GM19035 (cell line): Measurements from ENCODE around the gene KCNQ1.

Experiments used
- ATAC-seq: cut with Tn5 transposase; IDR thresholded peaks from one replicate; pipeline ENCODE4 v1.9.1; 2021; ENCODE audit not compliant: unreplicated experiment

Gene KCNQ1

DNA sequence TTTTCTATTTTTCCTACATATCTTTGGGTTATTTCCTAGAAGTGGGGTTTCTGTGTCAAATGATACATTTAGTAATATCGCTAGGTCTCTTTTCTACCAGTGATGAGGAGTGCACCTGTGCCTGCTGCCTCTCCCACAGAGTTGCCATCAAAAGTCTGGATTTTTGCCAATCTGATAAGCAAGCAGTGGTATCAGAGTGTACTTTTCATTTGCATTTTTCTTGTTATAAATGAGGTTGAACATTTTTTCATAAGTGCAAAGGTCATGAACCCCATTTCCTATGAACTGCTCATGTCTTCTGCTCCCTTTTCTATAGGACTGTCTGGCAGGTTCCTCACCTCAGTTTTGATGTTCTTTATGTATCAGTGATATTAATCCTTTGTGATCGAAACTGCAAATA, 2.2 kb upstream of the KCNQ1 start:
- no peak for ATAC-seq

DNA sequence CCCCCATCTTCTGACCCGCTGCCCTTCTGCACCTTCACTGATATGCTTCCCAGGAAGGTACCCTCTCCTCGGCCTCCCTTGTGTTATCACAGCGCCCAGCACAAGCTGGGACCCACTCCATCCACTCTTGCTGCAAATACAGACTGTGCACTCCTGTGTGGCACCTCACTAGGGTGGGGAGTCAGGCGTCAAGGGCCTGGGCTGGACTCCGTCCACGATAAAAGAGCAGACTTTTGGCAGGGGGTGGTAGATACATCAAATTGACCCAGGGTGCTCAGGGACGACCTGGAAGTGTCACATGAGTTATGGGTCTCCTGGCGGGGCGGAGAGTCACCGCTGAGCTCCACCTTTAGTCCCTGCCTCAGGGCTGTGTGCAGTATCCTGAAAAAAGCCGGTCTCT, 1.4 kb upstream of the KCNQ1 start:
- ATAC-seq, result no peak

DNA sequence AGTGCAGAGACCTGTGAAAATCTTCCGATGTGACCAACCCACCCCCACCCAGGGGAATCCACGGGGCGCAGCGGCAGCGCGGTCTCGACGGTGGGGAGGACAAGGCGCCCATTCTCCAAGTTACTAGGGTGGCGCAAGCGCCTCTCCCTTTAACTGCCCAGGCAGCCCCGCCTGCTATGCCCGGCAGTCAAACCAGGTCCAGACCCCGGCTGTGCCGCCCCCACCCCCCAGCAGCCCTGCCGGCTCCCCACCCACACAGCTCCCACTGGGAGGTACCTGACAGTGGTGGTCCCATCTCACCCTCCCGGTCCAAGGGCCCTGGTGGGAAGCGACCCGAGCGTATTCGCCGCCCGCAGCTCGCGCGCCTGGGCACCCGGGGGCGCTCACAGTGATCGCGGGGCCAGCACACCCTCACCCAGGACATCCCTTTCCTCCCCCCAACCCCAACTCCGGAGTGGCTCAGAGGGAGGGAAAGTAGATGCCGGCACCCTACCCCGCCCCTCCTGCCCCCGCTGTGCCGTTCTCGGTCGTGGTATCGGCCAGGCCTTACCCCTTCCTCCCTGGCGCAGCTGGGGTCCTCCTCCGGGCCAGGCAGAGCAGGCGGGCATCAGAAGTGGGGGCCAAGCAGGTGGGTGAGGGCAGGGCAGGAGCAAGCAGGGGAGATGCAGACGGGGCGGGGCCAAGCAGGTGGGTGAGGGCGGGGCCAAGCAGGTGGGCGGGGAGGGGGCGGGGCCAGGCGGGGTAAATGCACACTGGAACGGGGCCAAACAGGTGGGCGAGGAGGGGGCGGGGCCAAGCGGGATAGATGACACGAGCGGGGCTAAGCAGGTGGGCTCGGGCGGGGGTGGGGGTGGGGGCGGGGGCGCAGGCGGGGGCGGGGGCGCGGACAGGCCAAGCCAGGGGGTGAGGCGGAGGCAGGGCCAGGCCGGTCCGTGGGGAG, 657 bp upstream of the KCNQ1 start, which contains the start of gene TRPM5:
TSS of gene TRPM5 (minus strand) at position 634 of the 940 bp plus-strand sequence. CDS start 21,478 bp downstream, outside the sequence.
- no peak for ATAC-seq

DNA sequence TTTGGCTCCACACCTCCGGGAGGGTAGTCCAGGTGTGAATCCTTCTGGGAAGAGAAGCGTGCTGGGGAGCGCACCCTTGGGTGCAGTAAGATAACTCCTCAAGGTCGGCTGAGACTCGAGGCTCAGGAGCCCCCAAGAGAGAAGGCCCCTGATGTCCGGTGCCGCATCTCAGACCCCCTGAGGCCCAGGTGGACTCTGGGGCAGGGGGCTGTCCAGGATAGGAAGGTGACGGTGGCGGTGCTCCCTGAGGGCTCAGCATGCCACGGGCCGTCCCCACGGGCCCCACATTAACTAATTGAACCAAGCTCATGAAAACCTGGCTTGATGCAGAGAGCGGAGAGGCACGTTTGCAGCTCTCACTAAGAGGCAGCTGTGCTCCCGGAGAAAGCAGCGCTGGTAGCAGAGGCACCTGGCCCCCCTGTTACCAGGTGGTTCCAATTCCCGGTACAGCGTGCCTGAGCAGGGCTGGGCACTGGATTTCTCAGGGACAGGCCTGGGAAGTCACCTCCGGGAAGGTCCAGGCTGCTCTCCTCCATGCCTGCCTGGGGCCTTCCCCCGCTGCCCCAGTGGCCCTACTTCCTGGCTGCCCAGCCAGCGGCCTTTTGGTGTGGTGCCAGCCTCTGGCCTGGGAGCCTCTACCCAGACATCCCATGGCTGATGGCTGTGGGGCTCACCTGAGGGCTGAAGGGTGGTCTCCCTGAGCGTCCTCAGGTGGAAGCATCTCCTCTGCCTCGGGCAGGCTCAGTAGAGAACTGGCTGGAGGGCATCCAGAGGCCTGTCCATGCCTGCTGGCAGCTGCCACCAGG, 1.1 kb downstream of the KCNQ1 start:
- no peak for ATAC-seq

DNA sequence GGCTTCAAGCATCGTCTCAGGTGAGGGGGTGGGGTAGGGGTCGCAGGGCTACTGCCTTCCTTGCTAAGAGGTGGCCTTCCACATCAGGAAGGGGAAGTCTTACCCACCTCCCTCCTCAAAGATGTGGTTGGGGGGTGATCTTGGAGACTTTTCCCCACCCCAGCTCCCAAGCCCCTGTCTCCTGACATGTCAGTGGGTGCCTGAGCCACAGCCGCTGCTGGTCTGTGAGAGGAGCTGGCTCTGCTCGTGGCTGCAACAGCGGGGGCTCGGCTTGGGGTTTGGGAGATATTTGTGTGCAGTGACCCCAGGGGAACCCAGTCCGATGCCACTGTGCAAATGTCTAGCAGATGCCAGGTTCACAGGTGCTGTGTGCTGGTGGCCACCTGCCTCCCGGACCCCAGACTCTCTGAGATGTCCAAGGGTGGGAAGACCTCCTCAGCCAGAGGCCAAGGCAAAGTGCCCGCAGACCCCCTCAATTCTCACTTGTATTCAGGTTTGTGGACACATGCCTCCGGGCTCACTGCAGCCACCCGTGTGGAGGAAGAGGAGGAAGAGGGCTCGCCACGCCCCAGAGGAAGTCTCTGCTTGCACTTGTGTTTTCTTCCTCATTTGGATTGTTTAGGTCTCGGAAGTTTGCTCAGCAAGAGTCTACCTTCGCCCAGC, 1.9 kb downstream of the KCNQ1 start:
- ATAC-seq, result no peak

DNA sequence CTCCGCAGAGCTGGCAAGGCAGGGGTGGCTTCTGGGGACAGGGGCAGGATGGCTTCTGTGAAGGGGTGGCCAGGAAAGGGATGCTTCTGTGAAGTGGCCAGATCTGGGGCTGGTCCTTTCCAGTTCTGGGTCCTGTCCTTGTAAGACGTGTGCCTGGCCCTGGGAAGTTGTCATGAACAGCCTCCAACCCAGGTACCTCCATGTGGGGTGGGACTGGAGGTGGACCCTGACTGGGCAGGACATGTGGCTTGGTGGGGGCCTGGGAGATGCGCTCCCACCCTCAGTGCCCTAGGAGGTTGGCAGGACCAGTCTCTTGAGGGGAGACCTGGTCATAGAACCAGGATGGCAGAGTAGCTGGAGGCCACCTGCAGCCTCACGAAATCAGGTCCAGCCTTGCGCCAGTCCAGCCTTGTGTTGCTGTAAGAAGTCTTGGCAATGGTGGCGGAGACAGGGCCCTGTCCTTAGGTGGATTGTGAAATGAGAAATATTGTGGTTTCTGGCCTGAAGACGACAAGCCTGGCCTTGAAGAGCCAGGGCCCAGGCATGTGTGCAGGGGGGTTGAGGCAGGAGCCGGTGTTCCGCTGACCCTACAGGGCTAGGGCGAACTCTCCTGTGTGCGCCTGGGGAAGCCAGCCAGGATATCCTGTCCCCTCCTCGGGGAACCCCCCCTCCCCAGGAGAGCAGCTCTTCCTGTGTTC, 2.6 kb downstream of the KCNQ1 start:
- no peak for ATAC-seq

DNA sequence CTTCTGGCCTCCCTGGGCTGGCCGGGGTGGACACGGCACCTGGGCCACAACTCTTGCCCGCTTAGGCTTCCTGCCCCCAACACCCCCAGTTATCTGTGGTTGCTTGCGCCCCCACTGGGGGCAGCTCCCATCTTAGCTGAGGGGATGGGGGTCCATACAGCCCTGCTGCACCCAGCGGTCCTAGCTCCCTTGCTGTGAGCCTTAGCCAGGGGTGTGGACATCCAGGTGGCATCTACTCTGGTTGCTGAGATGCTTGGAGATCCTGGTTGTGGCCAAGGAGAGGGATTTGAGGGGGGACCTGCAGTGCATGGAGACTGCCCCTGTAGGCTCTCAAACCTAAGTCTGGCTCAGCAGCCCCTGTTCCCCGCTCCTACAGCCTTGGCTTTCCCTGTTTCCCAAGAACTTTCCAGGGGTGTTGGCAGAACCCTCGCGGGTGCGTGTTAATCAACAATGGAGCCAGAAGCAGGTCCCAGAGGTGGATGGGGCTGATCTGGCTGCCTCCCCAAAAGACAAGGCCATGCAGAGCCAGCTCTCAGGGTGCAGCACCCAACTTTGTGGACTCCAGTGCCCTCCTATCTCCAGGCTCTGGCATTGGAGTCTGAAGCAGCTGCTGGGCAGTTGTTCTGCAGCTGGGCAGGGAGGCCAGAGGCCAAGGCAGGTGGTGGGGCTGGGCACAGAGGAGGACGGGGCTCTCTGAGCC, 3.3 kb downstream of the KCNQ1 start:
- no peak for ATAC-seq

DNA sequence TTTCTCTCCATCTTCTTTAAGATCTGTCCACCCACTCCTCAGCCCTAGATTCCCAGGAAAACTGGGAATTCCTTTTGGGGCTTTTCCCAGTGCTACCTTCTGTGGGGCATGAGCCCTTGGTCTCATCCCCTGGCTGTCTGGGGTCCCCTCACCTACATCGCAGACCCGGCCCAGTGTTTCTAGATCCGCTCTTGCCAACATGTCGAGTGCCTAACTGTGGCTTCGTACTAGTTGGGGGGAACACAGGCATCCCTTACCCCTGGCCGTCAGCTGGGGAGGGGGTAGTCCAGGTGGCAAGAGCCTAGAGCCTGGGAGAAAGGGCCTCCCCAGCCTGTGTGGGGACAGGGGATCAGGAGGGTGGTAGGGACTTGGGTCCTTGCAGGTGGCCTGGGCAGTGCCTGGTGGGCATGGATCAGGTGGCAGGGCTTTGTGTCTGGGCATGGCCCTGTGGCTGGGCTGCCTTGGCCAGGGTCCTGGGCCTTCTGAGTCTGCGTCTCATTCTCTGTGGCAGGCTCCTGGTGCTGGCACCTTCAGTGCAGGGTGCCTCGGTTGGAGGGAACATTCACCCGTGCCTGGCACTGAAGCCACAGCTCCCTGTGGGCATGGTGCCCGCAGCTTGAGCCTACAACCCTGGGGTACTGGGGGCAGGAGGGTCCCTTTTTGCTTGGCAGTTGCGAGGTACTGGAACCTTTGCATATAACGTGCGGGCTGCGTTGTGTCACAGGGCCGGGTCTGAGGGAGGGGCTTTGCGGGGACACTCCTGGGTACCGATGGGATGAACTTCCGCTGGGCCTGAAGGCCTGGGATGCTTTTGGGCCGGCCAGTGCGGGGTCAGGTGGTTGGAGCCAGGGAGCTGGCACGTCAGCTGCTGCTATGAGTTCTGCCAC, 4.1 kb downstream of the KCNQ1 start:
- ATAC-seq, result no peak

DNA sequence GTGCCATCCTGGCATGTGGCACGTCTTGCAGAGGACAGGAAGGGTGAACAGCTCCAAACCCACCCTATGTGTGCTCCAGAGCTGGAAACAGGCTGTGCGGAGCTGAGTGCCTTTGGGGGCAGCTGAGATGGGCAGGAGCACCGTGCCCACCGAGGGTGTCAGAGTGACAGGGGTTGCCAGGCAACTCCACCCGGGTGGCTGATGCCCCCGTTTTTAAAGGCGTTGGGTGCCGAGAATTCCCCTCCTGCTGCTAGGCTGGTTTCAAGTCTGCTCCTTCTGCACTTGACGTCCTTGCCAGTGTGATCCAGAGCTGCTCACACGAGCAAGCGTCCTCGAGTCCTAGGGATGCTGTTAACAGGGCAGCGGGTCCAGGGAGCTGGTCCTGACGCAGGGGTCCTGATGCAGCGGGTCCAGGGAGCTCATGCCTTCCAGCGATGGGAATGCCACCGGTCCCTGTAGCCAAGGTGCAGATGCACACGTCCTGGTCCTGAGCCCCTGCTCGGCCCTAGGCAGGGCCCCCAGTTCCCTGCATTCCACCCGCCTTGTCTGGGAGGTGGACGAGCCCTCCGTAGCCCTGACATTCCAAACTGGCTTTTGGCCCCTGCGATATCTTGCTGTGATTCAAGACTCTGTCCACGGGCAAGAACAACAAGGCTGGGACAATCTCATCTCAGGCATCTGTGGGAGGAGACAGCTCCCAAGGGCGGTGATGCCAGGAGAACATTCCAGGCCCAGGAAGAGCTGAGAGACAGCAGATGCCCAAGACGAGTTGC, 4.9 kb downstream of the KCNQ1 start:
- no peak for ATAC-seq

DNA sequence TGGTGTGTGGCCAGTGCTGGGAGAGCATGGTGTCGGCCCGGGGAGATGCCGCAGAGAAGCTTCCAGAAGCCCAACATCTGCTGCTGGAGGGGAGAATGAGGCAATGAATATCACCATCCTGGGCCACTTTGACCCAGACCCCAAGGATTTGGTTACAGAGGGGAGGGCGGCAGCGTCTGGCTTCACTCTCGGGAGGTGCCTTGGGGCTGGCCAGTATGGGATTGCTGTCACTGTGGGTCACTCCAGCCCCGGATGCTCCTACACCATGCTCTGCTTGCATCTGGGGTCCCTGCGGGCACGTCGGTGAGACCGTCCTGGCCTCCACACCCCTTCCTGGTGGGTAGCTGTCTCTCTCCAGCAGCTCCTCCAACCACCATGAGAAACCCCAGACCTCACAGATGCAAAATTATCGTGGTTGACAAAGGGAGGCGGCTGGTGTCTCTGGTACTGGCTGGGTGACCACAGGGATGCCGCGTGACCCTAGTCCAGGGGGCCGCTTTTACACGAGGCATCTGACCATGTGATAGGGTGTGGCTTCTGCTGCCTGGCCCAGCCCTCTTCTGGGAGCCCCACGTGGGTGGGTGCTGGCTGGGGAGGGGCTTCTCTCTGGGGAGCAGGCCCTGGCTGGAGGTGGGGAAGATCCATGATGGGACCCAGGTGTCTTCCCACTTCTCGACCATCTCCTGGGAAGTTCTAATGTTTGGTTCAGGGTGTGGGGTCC, 5.7 kb downstream of the KCNQ1 start:
- no peak for ATAC-seq

DNA sequence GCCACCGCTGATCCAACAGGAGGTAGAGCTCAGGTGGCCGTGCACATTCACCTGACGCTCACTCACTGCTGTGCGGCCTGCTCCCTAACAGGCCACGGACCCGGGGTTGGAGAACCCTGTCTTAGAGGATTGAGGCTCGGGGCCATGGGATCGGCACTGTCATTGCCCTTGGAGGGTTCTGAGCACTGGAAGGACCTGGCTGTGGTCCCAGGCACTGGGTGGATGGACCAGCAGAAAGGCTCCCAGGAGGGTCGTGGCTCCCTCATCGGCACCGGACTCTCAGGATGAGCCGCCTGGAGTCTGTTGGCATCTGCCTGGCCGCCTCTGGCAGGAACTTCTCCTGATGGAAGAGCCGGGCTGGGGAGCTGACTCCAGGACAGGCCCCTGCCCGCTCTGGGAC, 6.5 kb downstream of the KCNQ1 start:
- ATAC-seq, result no peak

DNA sequence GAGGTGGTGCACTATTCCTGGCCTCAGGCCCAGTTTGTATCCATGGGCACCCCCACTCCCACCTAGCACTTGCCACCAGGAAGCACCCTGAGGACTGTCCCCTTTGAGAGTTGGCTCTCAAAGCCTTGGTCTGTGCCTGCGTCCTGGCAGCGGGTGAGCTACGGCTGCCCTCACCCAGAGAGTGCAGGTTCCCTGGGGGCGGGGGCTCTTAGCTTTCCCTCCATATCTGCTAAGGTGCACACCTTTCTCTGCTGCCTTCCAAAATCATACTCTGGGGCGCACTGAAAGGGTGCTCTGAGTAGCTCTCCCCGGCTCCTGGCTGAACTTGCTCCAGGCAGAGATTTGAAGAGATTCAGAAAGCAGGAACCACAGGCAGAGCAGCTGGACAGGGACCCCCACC, 7.1 kb downstream of the KCNQ1 start:
- ATAC-seq, result no peak

DNA sequence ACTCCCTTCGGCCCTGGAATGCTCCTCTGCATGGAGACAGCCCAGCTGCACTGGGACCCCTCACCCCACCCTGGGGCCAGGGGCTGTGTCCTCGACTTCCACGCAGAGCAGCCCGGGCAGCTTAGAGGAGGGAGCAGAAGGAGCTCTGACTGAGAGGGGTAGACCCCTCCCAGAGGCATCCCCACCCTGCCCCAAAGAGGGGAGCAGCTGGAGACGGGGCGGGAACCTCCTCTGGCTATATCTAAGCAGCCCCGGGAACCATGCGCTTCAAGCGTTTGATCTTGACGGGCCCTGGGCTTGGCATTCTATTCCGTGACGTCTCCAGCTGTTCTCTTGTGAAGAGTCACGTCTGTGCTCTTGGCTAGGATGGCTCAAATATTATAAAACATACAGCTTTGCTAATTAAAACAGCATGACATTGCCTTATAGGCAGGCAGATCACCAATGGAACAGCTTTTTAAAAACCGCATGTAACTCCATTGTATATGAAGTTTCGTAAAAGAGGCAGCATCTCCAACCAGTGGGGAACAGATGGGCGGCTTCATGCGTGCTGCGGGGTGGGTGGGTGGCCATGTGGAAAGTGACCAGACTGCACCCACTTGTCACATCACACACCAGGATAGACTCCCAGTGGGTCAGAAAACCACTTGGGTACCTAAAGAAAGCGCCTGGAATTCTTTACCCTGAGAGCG, 7.7 kb downstream of the KCNQ1 start:
- ATAC-seq, result no peak

DNA sequence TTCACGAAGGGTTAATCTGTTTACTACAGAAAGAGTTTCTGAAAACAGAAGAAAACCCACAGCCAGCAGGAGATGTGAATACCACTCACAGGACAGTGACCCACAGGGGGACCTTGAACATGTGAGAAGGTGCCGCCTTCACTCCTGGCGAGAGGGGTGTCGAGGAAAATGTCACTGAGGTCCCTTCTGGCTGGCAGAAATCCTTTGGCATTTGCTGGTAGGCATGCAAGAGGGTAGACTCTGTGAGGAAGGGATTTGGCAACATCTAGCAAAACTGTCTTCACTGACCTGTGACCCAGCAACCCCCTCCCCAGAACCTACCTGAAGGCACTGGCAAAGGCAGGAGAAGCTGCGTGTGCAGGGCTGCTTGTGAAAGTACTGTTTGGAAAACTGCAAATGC, 8.6 kb downstream of the KCNQ1 start:
- ATAC-seq, result no peak

DNA sequence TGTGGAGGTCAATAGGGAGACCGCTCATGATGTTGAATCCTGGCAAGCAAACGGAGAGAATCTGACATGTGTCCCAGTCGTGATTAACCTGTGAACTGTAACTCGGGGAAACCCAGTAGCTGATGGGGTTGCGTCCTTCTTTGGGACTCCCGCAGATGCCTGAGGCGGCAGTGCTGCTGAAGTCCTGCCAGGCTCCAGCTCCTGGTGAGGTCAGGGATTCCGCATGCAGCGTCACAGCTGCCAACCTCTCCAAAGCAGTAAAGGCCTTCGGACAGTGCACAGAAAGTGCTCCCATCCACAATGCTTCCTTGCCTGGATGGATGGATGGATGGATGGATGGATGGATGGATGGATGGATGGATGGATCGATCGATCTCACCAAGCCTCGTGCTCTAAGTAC, 13.5 kb downstream of the KCNQ1 start:
- no peak for ATAC-seq

DNA sequence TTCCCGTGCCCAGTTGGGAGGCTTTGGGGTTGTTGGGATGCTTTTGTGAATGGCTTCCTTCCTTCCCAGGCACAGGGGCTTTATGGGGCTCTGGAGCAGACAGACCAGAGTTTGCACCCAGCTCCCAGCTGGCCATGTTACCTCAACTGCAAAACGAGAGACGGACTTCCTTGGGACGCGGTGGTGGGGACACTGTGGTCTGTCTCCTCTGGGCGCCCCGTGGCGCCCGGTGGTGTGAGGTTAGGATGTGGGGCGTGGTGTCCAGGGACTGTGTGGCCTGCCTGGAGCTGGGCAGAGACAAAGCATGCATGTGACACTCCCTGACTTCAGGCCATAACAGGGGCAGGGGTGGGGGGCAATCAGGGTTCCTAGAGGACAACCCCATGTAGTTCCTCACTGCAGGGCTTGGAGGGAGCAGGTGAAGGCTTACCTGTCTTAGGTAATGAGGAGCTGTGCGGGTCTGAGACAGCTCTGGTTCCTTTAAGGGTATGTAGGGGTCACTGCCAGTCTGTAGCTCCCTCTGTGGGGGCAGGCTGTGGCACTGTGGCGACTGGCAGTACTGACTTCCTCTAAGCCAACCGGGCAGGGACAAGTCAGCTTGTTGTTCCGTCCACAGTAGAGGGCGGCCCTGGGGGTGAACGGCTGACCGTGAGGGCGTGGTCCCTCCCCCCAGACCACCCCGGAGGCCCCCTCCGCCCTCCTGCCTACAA, 14.4 kb downstream of the KCNQ1 start:
- no peak for ATAC-seq
